ENCODE measurements around the gene TH. TPM values are rescaled to one million over a fixed set of nuclear protein-coding genes. Genes with fewer than 3 reads are reported as not detected.

The TH gene
- total RNA-seq, 2 experiments from 2014 or later, result not detected

GRCh38 chr11:2209370-2209801 is 37.8 kb upstream of the TH start:
- Histone ChIP-seq H2AFZ (ENCODE audit: low read length) (no peak overlapping the region), H4K20me1 (ENCODE audit: insufficient read depth, low read length) (no peaks in the 10 kb centered on the region), H3K36me3 (ENCODE audit: insufficient read depth, low read length) (no peaks in the 10 kb centered on the region), H3K27ac (ENCODE audit: low read depth, low read length, poor library complexity, severe bottlenecking) (no peak overlapping the region), H3K4me3 (ENCODE audit: low read depth, low read length, poor library complexity, severe bottlenecking) (no peak overlapping the region), H3K9me2 (ENCODE audit: insufficient read depth, low read length) (no peaks in the 10 kb centered on the region), H3K4me2 (ENCODE audit: low read length) (no peak overlapping the region), H3K9me3 (ENCODE audit: low read length) (no peaks in the 10 kb centered on the region), H3K4me1 (ENCODE audit: insufficient read depth, low read length, poor library complexity, severe bottlenecking) (no peaks in the 10 kb centered on the region), H3K79me2 (ENCODE audit: insufficient read depth, low read depth, low read length) (no peaks in the 10 kb centered on the region)
- intact Hi-C loops (cut with micrococcal nuclease; ENCODE audit: unreplicated experiment), result no loop called here
- POLR2A ChIA-PET, result no interaction called here
- DNase-seq (ENCODE audit: low spot score), result no peak
- BruUV-seq (replicated peaks), result no TSS peak
- no peak for TF ChIP-seq EZH2phosphoT487 (IDR thresholded peaks at IDR 0.05; ENCODE audit: borderline replicate concordance, low read depth, low read length)
- no peak for TF ChIP-seq CTCF (conservative IDR thresholded peaks at IDR 0.05; ENCODE audit: low read length)
- CTCF ChIA-PET (ENCODE audit: unreplicated experiment), result interaction anchor here (0.6 kb wide), 1 partner anchor 110 kb away, joined by 3 read pairs; no protein-coding TSS in a partner anchor

GRCh38 chr11:2208691-2209369 is 37.2 kb upstream of the TH start:
- no peak overlapping the region for H2AFZ ChIP-seq (ENCODE audit: low read length)
- CTCF ChIA-PET (ENCODE audit: unreplicated experiment), result interaction anchor here (0.6 kb wide), 1 partner anchor 111 kb away, joined by 3 read pairs; no protein-coding TSS in a partner anchor
- no TSS peak for BruUV-seq (replicated peaks)
- H3K9me2 ChIP-seq (ENCODE audit: insufficient read depth, low read length), result no peaks in the 10 kb centered on the region
- no peak for DNase-seq (ENCODE audit: low spot score)
- H3K79me2 ChIP-seq (ENCODE audit: insufficient read depth, low read depth, low read length), result no peaks in the 10 kb centered on the region
- POLR2A ChIA-PET, result no interaction called here
- no peaks in the 10 kb centered on the region for H3K9me3 ChIP-seq (ENCODE audit: low read length)
- H3K27ac ChIP-seq (ENCODE audit: low read depth, low read length, poor library complexity, severe bottlenecking), result no peak overlapping the region
- TF ChIP-seq EZH2phosphoT487 (IDR thresholded peaks at IDR 0.05; ENCODE audit: borderline replicate concordance, low read depth, low read length), result no peak
- no peak for TF ChIP-seq CTCF (conservative IDR thresholded peaks at IDR 0.05; ENCODE audit: low read length)
- H3K36me3 ChIP-seq (ENCODE audit: insufficient read depth, low read length), result no peaks in the 10 kb centered on the region
- no peaks in the 10 kb centered on the region for H3K4me1 ChIP-seq (ENCODE audit: insufficient read depth, low read length, poor library complexity, severe bottlenecking)
- no peak overlapping the region for H3K4me2 ChIP-seq (ENCODE audit: low read length)
- H3K4me3 ChIP-seq (ENCODE audit: low read depth, low read length, poor library complexity, severe bottlenecking), result no peak overlapping the region
- intact Hi-C loops (cut with micrococcal nuclease; ENCODE audit: unreplicated experiment), result no loop called here
- no peaks in the 10 kb centered on the region for H4K20me1 ChIP-seq (ENCODE audit: insufficient read depth, low read length)

Data from OCI-LY7 (cell line).